HuH-7 (cell line): ENCODE data around the gene AUTS2.

ENCODE experiments used
- DNase-seq: peaks from one replicate; pipeline ENCODE4 v3.0.0; 2011; ENCODE audit warnings: low spot score

Gene AUTS2

GRCh38 chr7:69895446-69895845, 297.2 kb downstream of the AUTS2 start:
- DNase-seq: no peak

- no peak for DNase-seq
Observed at GRCh38 chr7:69896121-69896520, 297.8 kb downstream of the AUTS2 start.

- no peak for DNase-seq
Observed at GRCh38 chr7:69898189-69898588, 299.9 kb downstream of the AUTS2 start.

DNA sequence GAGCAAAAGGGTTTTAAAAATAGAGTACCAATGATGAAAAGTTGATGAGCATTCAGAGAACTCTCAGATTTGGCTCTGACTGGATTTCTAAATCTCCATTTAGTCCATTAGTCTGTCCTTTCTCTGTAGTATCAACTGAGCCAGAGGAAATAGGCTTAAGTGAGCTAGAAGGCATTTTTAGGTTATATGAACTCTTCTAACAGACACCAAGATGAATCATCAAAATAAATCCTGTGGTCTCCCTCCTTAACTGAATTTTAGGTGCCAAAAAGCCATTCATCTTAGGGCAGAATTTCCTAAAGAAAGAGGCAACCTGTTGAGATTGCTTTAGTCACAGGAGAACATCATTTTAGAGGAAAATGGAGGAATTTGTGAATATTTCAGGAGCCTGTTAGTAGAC, 305.1 kb downstream of the AUTS2 start:
- no peak for DNase-seq

DNA sequence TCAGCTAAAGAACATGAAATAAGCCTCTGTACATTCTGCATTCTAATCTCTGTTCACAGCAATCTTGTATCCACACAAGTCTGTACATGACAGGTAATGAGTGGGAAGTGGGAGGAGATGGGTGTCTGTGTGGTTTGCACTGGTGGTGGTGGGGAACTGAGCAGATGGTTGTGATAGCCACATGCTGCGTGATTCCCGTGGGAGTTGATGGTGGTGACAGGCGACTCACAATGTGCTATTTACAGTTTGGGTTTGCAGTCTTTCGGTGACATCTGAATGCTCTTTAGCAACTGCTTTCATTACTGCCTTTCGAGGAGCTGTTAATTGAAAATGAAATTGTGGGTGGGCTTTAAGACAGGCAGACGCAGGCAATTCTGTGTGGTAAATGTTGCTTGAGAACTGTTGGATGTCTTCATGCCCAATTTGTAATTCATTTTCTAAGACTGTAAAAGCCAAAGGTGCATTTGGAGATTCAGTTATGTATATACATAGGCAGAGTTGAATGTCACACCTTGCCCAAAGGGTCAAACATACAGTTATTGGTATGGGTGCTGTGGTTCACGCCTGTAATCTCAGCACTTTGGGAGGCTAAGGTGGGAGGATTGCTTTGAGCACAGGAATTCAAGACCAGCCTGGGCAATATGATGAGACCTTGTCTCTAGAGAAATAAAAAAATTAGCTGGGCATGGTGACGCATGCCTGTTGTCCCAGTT, 308.2 kb downstream of the AUTS2 start:
- no peak for DNase-seq

DNA sequence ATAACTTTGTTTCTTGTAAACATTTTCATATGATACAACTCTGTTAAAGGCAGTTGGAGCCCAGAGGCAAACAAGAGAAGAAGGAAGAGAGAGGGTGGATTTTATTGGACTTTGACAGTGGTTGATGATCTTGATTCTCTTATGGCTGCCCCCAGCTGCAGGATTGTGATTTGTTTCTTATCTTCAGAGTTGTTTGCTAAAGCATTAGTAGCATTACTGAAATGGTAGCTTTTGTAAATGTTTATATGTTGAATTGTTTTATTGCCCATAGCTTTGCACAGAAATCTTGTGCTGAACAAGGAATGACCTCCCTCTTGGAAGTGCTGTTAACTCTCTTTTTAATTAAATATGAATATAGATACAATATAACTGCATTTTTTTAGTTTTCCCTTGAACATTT, 309.4 kb downstream of the AUTS2 start:
- no peak for DNase-seq

DNA sequence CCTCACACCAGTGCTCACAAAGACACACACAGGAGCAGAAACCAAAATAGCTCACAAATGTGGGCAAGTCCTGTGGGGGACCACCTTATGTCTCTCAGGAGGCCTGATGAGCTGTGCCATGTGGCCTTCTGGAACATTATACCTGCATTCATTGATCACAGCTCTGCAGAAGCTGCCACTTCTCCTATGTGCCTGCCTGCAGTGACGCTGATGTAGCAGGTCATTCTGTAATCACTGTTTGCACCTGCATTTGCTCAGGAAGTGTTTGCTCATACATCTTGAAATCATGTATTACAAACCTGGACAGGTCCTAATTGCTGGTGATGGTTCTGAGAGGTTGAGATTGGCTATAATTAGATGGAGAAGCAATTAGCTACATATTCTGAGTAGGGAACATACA, 310.2 kb downstream of the AUTS2 start:
- no peak for DNase-seq

- no peak for DNase-seq
Observed at GRCh38 chr7:69910150-69910549, 311.9 kb downstream of the AUTS2 start.

- DNase-seq: no peak
Observed at GRCh38 chr7:69911337-69911736, 313.1 kb downstream of the AUTS2 start.

DNA sequence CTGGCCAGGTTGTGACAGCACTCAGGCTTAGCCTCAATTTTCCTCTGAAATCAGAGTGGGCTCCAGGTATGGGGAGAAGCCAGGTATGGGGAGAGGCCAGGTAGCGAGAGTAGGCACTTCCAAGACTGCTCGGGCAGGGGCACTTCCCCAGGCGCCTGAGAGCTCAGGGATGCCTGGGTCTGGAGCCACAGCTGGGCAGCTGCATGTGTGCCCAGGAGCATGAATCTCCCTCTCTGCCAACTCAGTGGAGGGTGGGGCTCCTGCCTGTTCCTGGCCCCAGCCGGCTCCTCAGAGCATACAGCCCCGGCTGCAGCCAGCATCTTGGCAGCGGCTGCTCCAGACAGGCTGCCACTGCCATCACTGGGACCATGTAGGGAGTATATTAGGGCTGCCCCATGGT, 313.9 kb downstream of the AUTS2 start:
- DNase-seq: no peak

GRCh38 chr7:69912846-69913245, 314.6 kb downstream of the AUTS2 start:
- DNase-seq: no peak

- no peak for DNase-seq
Observed at GRCh38 chr7:69919426-69920111, 321.3 kb downstream of the AUTS2 start.

DNA sequence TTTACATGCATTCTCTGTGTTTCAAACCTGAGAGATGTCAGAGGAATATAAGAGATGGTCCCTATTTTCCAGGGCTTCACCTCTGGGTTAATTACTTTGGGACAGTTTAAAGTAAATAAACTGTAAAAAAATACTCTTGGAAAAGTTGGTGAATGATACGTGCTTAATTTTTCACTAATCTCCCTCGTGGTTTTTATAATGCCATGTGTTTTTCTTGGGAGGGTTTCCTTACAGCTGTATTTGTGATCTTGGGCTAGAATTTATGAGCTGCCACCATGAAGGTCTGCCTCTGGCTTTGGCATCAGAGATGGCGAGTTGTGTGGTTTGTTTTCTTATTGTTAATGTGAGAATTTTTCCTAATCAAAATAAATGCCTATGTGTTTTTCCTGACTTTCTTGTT, 322.5 kb downstream of the AUTS2 start:
- no peak for DNase-seq

GRCh38 chr7:69922026-69922803, 323.9 kb downstream of the AUTS2 start:
- no peak for DNase-seq

DNA sequence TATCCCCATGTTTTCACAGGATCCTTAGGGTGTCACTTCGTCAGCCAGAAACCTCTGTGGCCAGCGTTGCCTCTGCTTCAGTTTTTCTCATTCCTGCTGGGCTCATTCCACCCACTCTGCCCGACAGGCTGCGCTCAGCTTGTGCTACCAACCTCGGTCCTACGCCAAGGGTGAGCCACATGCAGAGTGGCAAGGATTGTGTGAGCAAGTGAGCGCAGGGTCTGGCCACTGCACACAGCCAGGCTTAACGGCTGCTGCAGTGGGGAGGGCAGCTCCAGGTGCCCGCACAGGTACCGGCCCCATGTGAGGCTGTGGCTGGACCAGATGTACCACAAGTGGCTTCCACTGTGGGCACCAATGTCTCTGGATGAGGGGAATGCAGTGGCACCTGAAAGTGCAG, 329.2 kb downstream of the AUTS2 start:
- no peak for DNase-seq

GRCh38 chr7:69928621-69929020, 330.3 kb downstream of the AUTS2 start:
- no peak for DNase-seq

GRCh38 chr7:69929622-69930021, 331.3 kb downstream of the AUTS2 start:
- DNase-seq: no peak

GRCh38 chr7:69932034-69932628, 333.9 kb downstream of the AUTS2 start:
- no peak for DNase-seq

DNA sequence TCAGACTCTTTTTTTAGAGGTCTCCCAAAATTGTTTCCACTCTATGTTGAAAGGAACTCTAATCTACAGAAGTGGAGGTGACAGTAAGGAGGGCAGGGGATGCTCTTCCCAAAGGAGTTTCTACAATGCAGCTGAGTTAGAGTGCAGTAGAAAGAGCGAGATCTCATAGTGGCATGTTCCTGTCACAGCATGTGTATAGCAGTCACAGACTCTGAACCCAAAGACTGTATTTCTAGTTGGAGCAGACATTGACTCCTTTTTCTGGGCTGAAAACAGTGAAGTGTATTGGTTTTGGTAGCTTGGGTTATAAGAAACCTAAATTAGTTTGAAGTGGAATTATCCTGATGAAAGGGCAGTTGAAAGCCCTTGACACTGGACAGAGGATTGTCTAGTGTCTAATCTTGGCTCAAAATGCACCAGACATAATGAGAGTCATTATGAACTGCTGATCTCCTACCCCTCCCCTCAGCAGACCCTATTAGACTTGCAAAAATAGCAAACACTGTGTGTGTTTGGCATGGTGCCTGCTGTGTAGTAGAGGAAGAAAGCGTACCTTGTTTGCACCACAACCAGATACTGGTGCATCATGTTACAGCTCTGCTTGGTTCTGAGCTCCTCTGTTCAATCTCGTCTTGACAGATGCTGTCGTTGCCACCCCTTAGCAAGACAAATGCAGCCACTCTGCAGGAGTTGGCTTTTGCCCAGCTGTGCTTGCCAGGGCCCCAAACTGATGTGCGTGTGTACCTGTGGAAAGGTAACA, 336.0 kb downstream of the AUTS2 start:
- no peak for DNase-seq

GRCh38 chr7:69935107-69935506, 336.8 kb downstream of the AUTS2 start:
- DNase-seq: no peak

DNA sequence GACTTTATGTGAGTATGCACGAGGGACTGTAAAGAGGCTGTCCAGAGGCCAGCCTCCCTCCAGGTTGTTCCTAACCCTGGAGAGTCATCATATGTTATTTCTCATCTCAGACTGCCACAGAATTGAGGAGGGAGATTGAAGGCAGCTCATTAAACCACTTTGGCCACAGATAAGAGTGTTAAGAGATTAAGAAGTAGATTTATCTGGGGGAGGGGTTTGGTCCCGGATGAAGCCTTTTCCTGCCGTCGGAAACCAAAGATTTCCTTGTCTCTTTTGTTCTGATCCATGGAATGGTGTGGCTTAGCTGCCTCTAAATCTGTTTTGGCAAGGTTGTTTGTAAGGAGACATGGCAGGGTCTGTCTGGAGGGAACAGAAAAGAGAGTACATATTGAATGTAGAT, 338.8 kb downstream of the AUTS2 start:
- no peak for DNase-seq

GRCh38 chr7:69939317-69939716, 341.0 kb downstream of the AUTS2 start:
- DNase-seq: no peak
